ENCODE data around the gene H3-3A. TPM values are rescaled to one million over a fixed set of nuclear protein-coding genes. Genes with fewer than 3 reads are reported as not detected.

The H3-3A gene
- total RNA-seq, 1 experiment from 2014 or later = 635 TPM

DNA sequence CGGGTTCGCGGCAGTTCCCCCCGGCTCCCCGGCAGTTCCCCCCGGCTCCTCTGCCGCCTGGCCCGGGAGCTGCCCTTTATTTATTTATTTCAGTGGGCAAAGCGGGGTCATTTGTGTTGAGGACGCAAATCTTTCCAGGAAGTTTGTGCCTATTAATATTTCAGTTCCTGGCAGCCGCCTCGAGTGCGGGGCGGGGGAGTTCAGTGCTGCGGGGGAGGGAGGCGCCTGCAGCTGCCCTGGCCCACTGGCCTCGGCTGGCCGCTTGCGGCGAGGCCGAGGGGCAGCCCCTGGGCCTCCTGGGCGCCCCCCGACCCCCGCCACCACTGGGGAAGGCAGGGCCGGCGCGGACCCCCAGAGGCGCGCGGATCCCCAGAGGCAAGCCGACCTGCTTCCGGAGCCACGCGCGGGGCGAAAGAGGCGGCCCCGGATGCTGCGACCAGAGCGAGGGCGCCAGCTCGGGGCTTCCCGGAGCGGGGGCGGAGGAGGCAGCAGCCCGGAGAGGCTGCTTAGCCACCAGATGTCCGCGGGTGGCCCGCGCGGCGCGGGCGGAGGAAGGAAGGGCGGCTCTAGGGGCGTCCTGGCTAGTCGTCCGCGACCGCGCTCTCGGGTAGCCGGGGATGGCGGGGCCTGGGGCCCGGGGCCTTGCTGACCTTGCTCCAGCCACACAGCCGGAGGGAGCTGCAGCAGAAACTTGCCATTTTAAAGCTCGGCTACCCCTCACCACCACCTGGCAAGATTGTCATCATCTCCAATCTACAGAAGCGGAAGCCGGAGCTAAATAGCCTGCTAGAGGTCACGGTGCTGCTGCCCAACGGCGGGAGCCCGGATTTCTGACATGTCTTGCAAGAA, 48.0 kb downstream of the H3-3A start:
- intact Hi-C loops (cut with micrococcal nuclease) = no loop called here

GRCh38 chr1:226111098-226111882, 48.8 kb downstream of the H3-3A start:
- DNase-seq (ENCODE audit: unreplicated experiment) = no peak
- Mint-ChIP-seq H3K27ac (ENCODE audit: low read depth, unreplicated experiment) (no peak overlapping the region), H3K4me1 (ENCODE audit: insufficient read depth, unreplicated experiment) (peaks cover 18% of the 10 kb centered on the region), H3K4me3 (ENCODE audit: unreplicated experiment) (peak overlapping the region; percentile 83), H3K27me3 (ENCODE audit: insufficient read depth, unreplicated experiment) (no peaks in the 10 kb centered on the region), H3K9me3 (ENCODE audit: unreplicated experiment) (no peaks in the 10 kb centered on the region), H3K36me3 (ENCODE audit: insufficient read depth, unreplicated experiment) (no peaks in the 10 kb centered on the region)
- TF ChIP-seq CTCF (IDR thresholded peaks at IDR 0.05; ENCODE audit: unreplicated experiment) = no peak
- CTCF ChIA-PET = interaction anchor here (0.5 to 6.5 kb wide), 18 partner anchors 8 to 476 kb away, joined by 3 to 75 read pairs (median 4); no protein-coding TSS in a partner anchor
- TSS peak; percentile 39 for BruUV-seq (replicated peaks)
- POLR2A ChIA-PET = interaction anchor here (0.5 to 6.7 kb wide), 16 partner anchors 8 to 737 kb away, joined by 3 to 129 read pairs (median 12); partner anchors contain the start of genes H3-3A, PARP1 and TMEM63A
- intact Hi-C loops (cut with micrococcal nuclease) = no loop called here

More for the DNA sequence above, 48.0 kb downstream of the H3-3A start:
- H3K9me3 Mint-ChIP-seq (ENCODE audit: unreplicated experiment) = no peaks in the 10 kb centered on the region
- H3K4me3 Mint-ChIP-seq (ENCODE audit: unreplicated experiment) = peak overlapping the region; percentile 83
- no peak for TF ChIP-seq CTCF (IDR thresholded peaks at IDR 0.05; ENCODE audit: unreplicated experiment)
- BruUV-seq (replicated peaks) = no TSS peak
- H3K4me1 Mint-ChIP-seq (ENCODE audit: insufficient read depth, unreplicated experiment) = peaks cover 18% of the 10 kb centered on the region
- no peaks in the 10 kb centered on the region for H3K36me3 Mint-ChIP-seq (ENCODE audit: insufficient read depth, unreplicated experiment)
- ChIA-PET CTCF (interaction anchor here (0.5 to 6.5 kb wide), 17 partner anchors 9 to 297 kb away, joined by 3 to 75 read pairs (median 4); partner anchors contain the start of gene PARP1), POLR2A (interaction anchor here (0.5 to 6.7 kb wide), 26 partner anchors 9 to 738 kb away, joined by 3 to 129 read pairs (median 6); partner anchors contain the start of genes H3-3A, LBR, PARP1 and SDE2)
- peak overlapping the region; percentile 88 for H3K27ac Mint-ChIP-seq (ENCODE audit: low read depth, unreplicated experiment)
- no peaks in the 10 kb centered on the region for H3K27me3 Mint-ChIP-seq (ENCODE audit: insufficient read depth, unreplicated experiment)
- peak; percentile 82 for DNase-seq (ENCODE audit: unreplicated experiment)

DNA sequence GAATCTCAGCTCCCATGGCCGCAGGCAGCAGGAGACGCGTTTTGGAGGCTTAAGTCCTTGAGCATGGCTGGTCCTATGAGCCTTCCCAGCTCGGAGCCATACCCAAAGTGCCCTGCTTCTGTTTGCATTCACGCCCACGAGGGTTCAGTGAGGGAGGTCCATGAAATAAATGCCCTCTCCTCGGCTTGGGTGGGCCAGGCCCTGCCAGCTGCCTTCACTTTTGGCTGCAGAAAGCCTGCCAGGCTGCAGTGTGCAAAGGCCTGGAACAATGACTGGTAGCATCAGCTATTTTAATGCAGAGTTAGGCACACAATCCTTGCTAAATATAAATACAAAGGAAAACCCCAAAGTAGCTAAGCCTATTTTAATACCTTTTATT, 49.4 kb downstream of the H3-3A start:
- no TSS peak for BruUV-seq (replicated peaks)
- no peak overlapping the region for H3K27ac Mint-ChIP-seq (ENCODE audit: low read depth, unreplicated experiment)

More for the DNA sequence above, 49.4 kb downstream of the H3-3A start:
- no peak for DNase-seq (ENCODE audit: unreplicated experiment)
- no peak for TF ChIP-seq CTCF (IDR thresholded peaks at IDR 0.05; ENCODE audit: unreplicated experiment)
- H3K4me3 Mint-ChIP-seq (ENCODE audit: unreplicated experiment) = peak overlapping the region; percentile 83
- intact Hi-C loops (cut with micrococcal nuclease) = no loop called here
- no peaks in the 10 kb centered on the region for H3K27me3 Mint-ChIP-seq (ENCODE audit: insufficient read depth, unreplicated experiment)
- H3K36me3 Mint-ChIP-seq (ENCODE audit: insufficient read depth, unreplicated experiment) = no peaks in the 10 kb centered on the region
- ChIA-PET CTCF (interaction anchor here (0.6 to 6.5 kb wide), 11 partner anchors 8 to 476 kb away, joined by 3 to 75 read pairs (median 4); no protein-coding TSS in a partner anchor), POLR2A (interaction anchor here (3.0 to 6.7 kb wide), 6 partner anchors 9 to 50 kb away, joined by 10 to 129 read pairs (median 98); partner anchors contain the start of gene H3-3A)
- peaks cover 18% of the 10 kb centered on the region for H3K4me1 Mint-ChIP-seq (ENCODE audit: insufficient read depth, unreplicated experiment)
- H3K9me3 Mint-ChIP-seq (ENCODE audit: unreplicated experiment) = no peaks in the 10 kb centered on the region
